Germinal center (tissue), 1 donor: Measurements from ENCODE around the gene EVC.

Experiments
- DNase-seq: peaks from one replicate; pipeline ENCODE4 v3.0.0; 2012; ENCODE audit warnings: mixed read lengths, low spot score

Gene EVC

GRCh38 chr4:5710961-5711478 lies at the start of gene EVC:
Gene EVC (plus strand): TSS chr4:5711201. CDS start chr4:5711381, 180 bp downstream.
- DNase-seq: peak; percentile 45

DNA sequence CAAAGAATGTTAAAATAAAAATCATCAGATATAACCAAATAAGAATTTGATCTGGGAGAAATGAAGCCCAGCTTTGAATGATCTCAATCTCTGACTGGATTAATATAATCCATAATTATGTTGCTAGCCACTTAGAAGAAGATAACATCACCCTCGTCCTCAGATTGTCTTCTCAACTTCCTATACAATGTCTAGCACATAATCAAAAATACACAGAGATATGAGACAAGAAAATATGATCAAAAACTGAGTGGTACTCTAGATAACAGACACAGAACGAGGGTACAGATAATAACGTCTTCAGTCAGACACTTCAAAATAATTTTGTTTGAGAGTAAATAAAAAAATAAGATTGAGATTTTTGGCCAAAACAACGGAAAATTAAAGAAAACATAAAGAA lies 49.8 kb upstream of the EVC start:
- no peak for DNase-seq

DNA sequence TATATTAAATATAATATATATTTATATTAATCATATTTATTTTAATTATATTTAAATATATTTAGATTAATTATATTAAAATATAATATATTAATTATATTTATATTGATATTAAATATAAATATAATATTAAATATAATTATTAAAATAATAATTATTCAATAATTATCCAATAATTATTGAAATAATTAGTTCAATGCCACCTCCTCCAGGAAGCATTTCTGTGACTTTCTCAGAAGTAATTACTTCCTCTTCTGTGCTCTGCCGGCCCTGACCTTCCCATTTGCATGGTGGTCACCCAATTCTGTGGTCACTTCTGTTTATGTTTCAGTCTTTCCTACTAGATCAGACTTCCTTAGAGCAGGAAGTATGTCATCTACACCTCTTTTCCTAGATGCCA lies 48.4 kb upstream of the EVC start:
- no peak for DNase-seq

GRCh38 chr4:5664778-5665177 lies 46.2 kb upstream of the EVC start:
- DNase-seq: no peak

GRCh38 chr4:5666741-5667140 lies 44.3 kb upstream of the EVC start:
- DNase-seq: no peak

DNA sequence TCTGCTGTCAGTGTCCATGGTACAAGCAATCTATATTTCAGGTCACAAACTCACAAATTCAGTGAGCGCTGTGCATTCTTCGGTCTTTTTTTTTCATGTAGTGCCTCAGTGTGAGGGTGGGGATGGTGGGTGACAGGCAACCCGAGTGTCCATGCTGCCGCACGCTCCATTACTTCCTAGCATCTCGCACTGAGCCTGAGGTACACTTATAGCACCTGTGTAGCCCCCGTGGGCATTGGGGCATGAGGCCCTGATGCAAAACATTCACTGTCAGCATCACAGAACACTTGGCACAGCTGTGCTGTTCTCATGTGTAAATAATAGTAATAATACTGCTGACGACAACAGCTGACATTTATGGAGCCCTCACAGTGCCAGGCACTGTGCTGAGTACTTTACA lies 34.2 kb upstream of the EVC start:
- peak; percentile 77 for DNase-seq

DNA sequence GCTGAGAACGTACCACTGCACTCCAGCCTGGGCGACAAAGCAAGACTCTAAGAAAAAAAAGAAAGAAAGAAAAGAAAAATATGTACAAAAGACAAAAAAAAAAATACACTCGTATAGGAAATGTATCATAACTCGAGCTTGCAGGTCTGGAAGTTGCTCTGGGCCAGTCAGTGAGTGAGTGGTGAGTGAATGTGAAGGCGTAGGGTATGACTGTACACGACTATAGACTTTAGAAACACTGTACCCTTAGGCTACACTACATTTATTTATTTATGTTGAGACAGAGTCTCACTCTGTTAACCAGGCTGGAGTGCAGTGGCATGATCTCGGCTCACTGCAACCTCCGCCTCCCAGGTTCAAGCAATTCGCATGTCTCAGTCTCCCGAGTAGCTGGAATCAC lies 32.0 kb upstream of the EVC start:
- no peak for DNase-seq

GRCh38 chr4:5683566-5683965 lies 27.4 kb upstream of the EVC start:
- DNase-seq: no peak

- DNase-seq: no peak
Observed at GRCh38 chr4:5685296-5685695, 25.7 kb upstream of the EVC start.

DNA sequence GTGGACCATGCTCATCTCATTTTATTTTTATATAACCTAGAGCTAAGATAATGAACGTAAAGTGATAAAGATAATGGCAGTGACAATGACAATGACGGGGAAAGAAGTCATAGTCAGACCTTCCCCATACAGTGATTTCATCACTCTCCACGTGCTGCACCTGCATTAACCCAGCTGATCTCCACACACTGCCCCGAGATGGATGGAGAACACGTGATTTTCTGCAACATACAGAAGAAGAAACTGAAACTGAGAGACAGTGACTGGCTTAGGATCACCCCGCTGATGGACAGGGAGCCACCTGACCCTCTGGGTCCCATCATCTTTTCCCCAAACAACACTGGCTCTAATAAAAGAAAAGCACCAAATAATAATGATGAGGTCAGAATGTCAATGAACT lies 24.7 kb upstream of the EVC start:
- DNase-seq: no peak

- DNase-seq: no peak
Observed at GRCh38 chr4:5689065-5689464, 21.9 kb upstream of the EVC start.

DNA sequence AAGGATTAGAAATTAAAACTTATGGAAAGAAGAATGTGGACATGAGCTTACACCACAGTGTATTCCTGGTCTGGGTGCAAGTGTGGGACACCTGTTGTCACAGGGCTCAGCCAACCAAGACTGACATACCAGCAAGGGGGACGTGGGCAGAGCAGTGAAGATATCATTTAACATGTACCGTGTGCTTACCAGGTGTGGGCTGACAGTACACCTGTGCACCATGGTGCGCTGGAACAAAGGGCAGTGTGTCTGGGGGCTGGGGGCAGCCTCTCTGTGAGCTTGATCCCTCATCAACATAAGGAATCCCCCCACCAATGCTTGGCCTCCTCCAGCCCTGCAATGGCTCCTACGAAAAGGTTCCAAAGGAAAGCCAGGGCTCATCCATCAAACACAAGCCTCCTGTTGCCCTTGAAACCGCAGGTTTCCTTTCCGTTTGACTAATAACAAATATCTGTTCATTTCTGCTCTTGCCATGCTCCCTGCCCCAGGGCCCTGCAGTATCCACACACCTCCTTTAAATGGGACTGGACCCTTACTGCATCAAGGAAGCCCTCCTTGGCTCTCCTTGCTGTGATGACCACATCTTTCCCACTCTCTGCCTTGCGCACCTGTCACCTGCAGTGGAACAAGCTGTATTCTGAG lies 19.4 kb upstream of the EVC start:
- no peak for DNase-seq

GRCh38 chr4:5693871-5694270 lies 17.1 kb upstream of the EVC start:
- DNase-seq: no peak

DNA sequence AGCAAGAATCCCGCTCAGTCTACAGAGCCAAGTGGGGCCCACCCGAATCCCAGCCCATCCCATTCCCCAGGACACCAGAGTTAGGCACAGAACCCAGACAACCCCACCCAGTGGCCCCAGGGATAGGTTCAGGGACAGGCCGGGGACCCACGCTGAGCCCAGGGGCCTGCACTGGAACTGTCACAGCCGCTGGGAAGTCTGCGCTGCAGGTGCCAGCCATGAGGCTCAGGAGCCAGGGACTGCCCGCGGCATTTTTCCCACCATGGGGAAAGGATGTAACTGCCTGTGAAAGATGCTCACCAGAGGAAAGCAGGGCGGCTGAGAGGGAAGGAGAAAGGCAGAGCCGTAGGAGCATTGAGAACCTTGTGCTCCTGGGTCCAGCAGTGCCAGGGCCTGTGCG lies 14.7 kb upstream of the EVC start:
- no peak for DNase-seq

- no peak for DNase-seq
Observed at GRCh38 chr4:5700459-5700858, 10.5 kb upstream of the EVC start.

GRCh38 chr4:5701971-5702370 lies 9.0 kb upstream of the EVC start:
- no peak for DNase-seq

- DNase-seq: no peak
Observed at GRCh38 chr4:5703831-5704230, 7.2 kb upstream of the EVC start.

GRCh38 chr4:5704276-5704675 lies 6.7 kb upstream of the EVC start:
- DNase-seq: no peak

- DNase-seq: no peak
Observed at GRCh38 chr4:5705647-5706320, 5.2 kb upstream of the EVC start.

GRCh38 chr4:5706486-5707290 lies 4.3 kb upstream of the EVC start:
- no peak for DNase-seq

GRCh38 chr4:5707366-5707765 lies 3.6 kb upstream of the EVC start:
- DNase-seq: no peak

DNA sequence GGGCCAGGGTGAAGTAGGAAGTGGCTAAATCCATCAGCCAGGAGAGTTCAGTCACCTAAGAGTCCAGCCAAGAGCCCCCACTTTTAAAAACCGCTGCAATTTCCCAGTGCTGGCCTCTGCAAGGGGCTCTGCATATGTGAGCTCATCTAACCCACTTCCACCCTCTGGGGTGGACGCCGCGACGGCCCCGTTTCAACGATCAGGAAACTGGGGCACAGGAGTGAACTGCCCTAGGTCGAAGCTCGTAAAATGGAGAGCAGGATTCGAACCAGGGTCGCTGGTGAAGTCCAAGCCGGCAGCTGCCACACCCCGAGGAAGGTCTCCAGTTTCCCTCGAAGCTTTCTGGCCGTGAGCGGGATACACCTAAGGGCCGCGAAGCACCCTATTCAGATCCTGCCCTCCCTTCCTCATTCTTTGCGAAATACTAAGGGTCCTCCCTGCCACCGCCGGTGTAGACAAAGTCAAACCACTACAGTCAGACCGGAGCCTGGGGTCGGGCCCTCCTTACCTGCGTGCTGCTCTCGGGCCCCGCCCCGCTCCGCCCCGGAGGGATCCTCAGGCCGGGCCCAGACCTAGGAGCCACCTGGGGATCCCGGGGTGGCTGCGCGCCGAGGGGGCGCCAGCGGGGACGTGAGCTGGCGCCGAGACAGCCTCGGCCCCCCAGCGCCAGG lies 3.1 kb upstream of the EVC start:
- peak; percentile 35 for DNase-seq
